Measurements from ENCODE around the gene FGD2. TPM values are rescaled to one million over a fixed set of nuclear protein-coding genes. Genes with fewer than 3 reads are reported as not detected.

Gene FGD2
- total and polyA plus RNA-seq, 9 of the 15 experiments (the other 6 are each of a cell fraction or from before 2014, with no cell fraction given), result 0.09 TPM; not detected in 8

DNA sequence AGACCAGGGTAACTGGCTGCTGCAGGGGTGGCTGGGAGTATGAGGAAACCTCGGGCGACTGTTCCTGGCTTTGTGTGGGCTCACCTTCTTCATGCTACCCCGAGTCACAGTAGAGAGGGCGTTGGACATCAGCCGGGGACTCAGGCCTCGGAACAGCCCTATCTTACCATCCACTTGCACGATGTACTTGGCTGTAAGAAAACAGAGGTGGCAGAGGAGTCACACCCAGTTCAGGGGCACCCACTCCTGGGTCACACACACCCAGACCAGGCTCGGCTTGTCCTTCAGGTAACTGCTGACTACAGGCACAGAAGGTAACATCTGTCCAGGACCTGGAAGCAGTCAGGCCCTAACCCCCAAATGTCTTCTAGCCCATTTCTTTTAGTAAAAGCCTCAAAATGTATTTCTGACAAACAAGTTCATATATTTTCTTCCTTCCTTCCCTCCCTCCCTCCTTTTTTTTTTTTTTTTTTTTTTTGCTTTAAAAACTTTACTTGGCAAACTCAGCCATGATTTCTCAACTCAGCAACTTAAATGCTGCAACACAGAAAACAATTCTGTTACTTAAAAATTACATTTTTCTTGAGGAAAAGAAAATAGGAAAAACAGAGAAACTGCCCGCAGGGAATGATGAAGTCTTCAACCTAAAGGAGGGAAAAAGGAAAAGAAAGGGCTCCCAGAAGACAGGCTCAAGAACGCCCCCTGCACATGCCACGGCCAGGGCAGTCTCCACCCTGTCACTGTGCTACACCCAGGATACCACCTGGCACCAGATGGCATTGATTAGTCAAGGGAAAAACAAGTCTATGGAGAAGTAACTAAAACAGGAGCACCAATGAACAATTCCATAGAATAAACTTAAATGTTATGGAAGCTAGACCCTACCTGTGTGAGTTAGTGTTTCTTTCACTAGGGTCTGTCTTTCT is 26.8 kb upstream of the FGD2 start:
- no peaks in the 10 kb centered on the region for H3K27me3 ChIP-seq (ENCODE audit: control insufficient read depth in 2 of 2, insufficient read depth in 2 of 2, low read length in 2 of 2)
- H3K4me1 ChIP-seq (replicated peaks in 1 of 2; ENCODE audit: control insufficient read depth in 2 of 2, insufficient read depth in 2 of 2, low read length in 2 of 2), result peaks cover 7 to 9% of the 10 kb centered on the region in 2 experiments
- ATAC-seq (no peak), DNase-seq (ENCODE audit: extremely low read depth in 1 of 4, low spot score in 3 of 4) (no peak), FAIRE-seq (no peak)
- in situ Hi-C loops (cut with MboI), result no loop called here
- H3K27ac ChIP-seq (ENCODE audit: extremely low read depth, low read depth, low read length), result no peak overlapping the region
- ChIA-PET POLR2A (interaction anchor here (0.6 to 1.5 kb wide), 6 partner anchors 14 to 403 kb away, joined by 3 to 4 read pairs (median 3); no protein-coding TSS in a partner anchor), CTCF (ENCODE audit: low intra/inter-chr PET ratio) (interaction anchor here (0.7 to 1.2 kb wide), 2 partner anchors 40 to 93 kb away, joined by 3 to 4 read pairs; partner anchors contain the start of gene C6orf89)
- no peak overlapping the region for H2AFZ ChIP-seq (ENCODE audit: low read depth, low read length)
- TF ChIP-seq, protein P1, sequence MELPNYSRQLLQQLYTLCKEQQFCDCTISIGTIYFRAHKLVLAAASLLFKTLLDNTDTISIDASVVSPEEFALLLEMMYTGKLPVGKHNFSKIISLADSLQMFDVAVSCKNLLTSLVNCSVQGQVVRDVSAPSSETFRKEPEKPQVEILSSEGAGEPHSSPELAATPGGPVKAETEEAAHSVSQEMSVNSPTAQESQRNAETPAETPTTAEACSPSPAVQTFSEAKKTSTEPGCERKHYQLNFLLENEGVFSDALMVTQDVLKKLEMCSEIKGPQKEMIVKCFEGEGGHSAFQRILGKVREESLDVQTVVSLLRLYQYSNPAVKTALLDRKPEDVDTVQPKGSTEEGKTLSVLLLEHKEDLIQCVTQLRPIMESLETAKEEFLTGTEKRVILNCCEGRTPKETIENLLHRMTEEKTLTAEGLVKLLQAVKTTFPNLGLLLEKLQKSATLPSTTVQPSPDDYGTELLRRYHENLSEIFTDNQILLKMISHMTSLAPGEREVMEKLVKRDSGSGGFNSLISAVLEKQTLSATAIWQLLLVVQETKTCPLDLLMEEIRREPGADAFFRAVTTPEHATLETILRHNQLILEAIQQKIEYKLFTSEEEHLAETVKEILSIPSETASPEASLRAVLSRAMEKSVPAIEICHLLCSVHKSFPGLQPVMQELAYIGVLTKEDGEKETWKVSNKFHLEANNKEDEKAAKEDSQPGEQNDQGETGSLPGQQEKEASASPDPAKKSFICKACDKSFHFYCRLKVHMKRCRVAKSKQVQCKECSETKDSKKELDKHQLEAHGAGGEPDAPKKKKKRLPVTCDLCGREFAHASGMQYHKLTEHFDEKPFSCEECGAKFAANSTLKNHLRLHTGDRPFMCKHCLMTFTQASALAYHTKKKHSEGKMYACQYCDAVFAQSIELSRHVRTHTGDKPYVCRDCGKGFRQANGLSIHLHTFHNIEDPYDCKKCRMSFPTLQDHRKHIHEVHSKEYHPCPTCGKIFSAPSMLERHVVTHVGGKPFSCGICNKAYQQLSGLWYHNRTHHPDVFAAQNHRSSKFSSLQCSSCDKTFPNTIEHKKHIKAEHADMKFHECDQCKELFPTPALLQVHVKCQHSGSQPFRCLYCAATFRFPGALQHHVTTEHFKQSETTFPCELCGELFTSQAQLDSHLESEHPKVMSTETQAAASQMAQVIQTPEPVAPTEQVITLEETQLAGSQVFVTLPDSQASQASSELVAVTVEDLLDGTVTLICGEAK (IDR thresholded peaks at IDR 0.05), result peak; percentile 77
- TF ChIP-seq, protein P1 (CRISPR knock-in tag; IDR thresholded peaks at IDR 0.05), result peak; percentile 90
- TF ChIP-seq DMBX1 (CRISPR knock-in tag; IDR thresholded peaks at IDR 0.05; ENCODE audit: borderline replicate concordance), result no peak
- peak; percentile 89 for TF ChIP-seq ZNF384 (IDR thresholded peaks at IDR 0.05; ENCODE audit: low read depth, low read length)
- peaks cover 44% of the 10 kb centered on the region for H4K20me1 ChIP-seq (replicated peaks; ENCODE audit: control insufficient read depth, insufficient read depth, low read length)
- intact Hi-C loops (cut with micrococcal nuclease), result no loop called here
- 91% methylated on average over 11 of the region's 11 CpGs for WGBS (ENCODE audit: insufficient coverage, low coverage, missing lambda C conversion rate)
- no peaks in the 10 kb centered on the region for H3K9me3 ChIP-seq (replicated peaks; ENCODE audit: control insufficient read depth, insufficient read depth, low read depth, low read length)
- peaks cover 96% of the 10 kb centered on the region for H3K36me3 ChIP-seq (ENCODE audit: control insufficient read depth, insufficient read depth, low read length)
- peak overlapping the region in 1 of 2 experiments; percentile 14; a peak in 1 of 4 replicates for H3K9ac ChIP-seq (ENCODE audit: insufficient read depth in 1 of 2, low read depth in 2 of 2, low read length in 2 of 2)
- H3K9me1 ChIP-seq (ENCODE audit: control insufficient read depth, insufficient read depth, low read length), result peaks cover 12% of the 10 kb centered on the region
- H3K4me3 ChIP-seq, result no peak overlapping the region
- no TSS peak for BruUV-seq (replicated peaks)
- no peak overlapping the region for H3K4me2 ChIP-seq (ENCODE audit: insufficient read depth, low read length)
- peaks cover 47% of the 10 kb centered on the region for H3K79me2 ChIP-seq (ENCODE audit: control insufficient read depth, insufficient read depth, low read length)
